ENCODE results near the gene SMG9. TPM values are rescaled to one million over a fixed set of nuclear protein-coding genes. Genes with fewer than 3 reads are reported as not detected.

The SMG9 gene
- total RNA-seq, 2 experiments from 2014 or later: 60.0 to 65.1 TPM

DNA sequence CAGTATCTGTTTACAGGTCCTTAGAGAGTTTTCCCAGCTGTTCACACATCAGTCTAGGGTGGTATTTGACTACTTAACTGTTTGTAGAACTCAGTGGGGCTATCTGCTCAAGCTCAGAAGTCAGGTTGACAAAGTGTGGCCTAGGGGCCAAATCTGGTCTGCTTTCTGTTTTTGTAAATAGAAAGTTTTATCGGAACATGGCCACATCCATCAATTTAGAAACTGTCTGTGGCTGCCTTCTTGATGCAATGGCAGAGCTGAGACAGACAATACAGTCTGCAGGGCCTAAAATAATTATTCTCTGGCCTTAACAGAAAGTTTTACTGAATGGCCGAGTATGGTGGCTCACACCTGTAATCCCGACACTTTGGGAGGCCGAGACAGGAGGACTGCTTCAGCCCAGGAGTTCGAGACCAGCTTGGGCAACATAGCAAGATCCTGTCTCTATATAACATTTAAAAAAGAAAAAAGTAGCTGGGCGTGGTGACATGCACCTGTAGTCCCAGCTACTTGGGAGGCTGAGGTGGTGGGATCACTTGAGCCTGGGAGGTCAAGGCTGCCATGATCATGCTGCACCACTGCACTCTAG, 2.4 kb downstream of the SMG9 start:
- ATAC-seq (no peak), DNase-seq (no peak)
- Mint-ChIP-seq H3K36me3 (ENCODE audit: low read depth) (peaks cover 60% of the 10 kb centered on the region), H3K27me3 (ENCODE audit: low read depth) (no peaks in the 10 kb centered on the region), H3K4me3 (no peak overlapping the region), H3K4me1 (ENCODE audit: low read depth) (peaks cover 40% of the 10 kb centered on the region), H3K27ac (no peak overlapping the region), H3K9me3 (ENCODE audit: insufficient read depth) (no peaks in the 10 kb centered on the region)
- ChIA-PET POLR2A (interaction anchor here (5.3 to 6.7 kb wide), 2 partner anchors 13 to 27 kb away, joined by 52 to 103 read pairs; partner anchors contain the start of gene KCNN4), CTCF (interaction anchor here (0.6 to 8.3 kb wide), 7 partner anchors 12 to 1838 kb away, joined by 3 to 103 read pairs (median 3); partner anchors contain the start of gene KCNN4)

DNA sequence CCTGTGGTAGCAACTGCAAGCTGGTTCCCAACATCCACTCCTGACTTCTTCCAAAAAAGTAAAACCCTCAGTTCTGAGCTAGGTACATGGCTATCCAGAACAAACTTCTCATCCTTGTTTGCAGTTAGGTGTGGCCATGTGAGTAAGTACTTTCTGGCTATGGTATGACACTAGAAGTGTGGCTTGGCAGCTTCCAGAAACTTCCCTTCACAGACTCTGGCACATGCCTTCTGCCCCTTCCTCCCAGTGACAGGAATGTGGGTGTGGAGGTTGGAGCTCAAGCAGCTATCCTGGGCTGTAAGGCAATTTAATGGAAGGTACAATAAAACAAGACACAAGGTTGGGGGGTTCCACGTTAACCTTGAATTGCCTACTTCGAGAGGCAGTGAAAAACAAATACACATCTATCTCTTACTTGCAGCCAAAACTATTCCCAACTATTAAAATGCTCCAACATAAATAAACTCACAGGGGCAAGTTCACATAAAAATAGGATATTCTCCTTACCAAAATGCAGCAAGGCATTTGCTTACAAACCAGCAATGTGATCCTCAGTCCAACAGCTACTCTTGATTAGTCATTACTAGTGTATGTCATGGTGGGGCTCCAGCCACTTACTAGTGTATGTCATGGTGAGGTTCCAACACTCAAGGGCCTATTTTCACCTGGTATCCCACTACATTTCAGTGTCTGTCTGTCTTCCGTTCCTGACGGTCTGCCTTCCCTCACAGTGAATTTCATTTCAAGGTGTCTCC, 3.1 kb downstream of the SMG9 start:
- ChIA-PET POLR2A (interaction anchor here (0.7 to 6.7 kb wide), 5 partner anchors 13 to 82 kb away, joined by 3 to 103 read pairs (median 4); partner anchors contain the start of genes KCNN4 and PLAUR), CTCF (interaction anchor here (0.6 to 8.3 kb wide), 6 partner anchors 10 to 1839 kb away, joined by 3 to 103 read pairs (median 6); partner anchors contain the start of gene KCNN4)
- Mint-ChIP-seq H3K36me3 (ENCODE audit: low read depth) (peaks cover 61% of the 10 kb centered on the region), H3K9me3 (ENCODE audit: insufficient read depth) (no peaks in the 10 kb centered on the region), H3K4me3 (no peak overlapping the region), H3K4me1 (ENCODE audit: low read depth) (peaks cover 35% of the 10 kb centered on the region), H3K27me3 (ENCODE audit: low read depth) (no peaks in the 10 kb centered on the region), H3K27ac (peak overlapping the region; percentile 63)
- DNase-seq (no peak), ATAC-seq (no peak)

DNA sequence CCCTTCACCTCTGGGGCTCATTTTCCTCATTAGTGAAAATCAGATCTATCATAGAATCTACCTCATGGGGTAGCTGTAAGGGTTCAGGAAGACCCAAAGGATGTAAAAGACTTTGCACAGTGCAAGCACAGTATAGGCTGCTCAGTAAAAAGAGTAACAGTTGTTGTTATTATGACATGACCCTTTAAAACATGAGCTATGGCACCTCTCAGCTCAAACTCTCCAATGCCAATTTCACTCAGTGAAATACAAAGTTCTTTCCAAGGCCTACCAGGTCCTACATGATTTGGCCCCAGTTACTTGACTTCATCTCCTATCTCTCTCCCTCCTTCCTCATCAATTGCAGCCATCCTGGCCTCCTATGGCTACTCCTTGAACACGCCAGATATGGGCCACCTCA, 4.9 kb downstream of the SMG9 start:
- H3K27ac Mint-ChIP-seq: peak overlapping the region; percentile 17
- no peaks in the 10 kb centered on the region for H3K27me3 Mint-ChIP-seq (ENCODE audit: low read depth)
- ATAC-seq: no peak
- peaks cover 28% of the 10 kb centered on the region for H3K4me1 Mint-ChIP-seq (ENCODE audit: low read depth)
- H3K9me3 Mint-ChIP-seq (ENCODE audit: insufficient read depth): no peaks in the 10 kb centered on the region
- H3K4me3 Mint-ChIP-seq: no peak overlapping the region
- ChIA-PET POLR2A (no interaction called here), CTCF (interaction anchor here (1.1 to 1.5 kb wide), 2 partner anchors 16 to 155 kb away, joined by 3 to 12 read pairs; no protein-coding TSS in a partner anchor)
- H3K36me3 Mint-ChIP-seq (ENCODE audit: low read depth): peaks cover 60% of the 10 kb centered on the region
- no peak for DNase-seq

DNA sequence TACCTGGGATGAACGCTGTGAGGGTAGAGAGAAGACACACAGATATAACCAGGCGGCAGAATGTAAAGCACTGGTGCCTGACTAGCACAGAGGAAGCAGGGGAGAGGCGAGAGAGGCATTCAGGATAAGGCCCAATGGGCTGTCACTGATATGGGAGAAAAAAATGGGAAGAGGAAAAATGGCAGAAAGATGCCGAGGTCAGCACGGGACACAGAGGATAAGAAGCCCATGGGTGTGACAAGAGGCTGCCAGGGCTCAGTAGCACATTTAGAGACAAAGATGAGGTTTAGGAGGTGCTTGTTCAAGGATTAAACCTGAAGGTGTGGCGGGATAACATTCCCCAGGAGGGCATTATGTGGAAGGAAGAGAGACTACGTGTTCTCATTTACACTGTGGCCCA, 5.6 kb downstream of the SMG9 start:
- ChIA-PET CTCF (interaction anchor here (1.1 to 1.5 kb wide), 2 partner anchors 17 to 155 kb away, joined by 3 to 12 read pairs; no protein-coding TSS in a partner anchor), POLR2A (no interaction called here)
- H3K4me1 Mint-ChIP-seq (ENCODE audit: low read depth): peaks cover 28% of the 10 kb centered on the region
- H3K27ac Mint-ChIP-seq: peak overlapping the region; percentile 8
- H3K27me3 Mint-ChIP-seq (ENCODE audit: low read depth): no peaks in the 10 kb centered on the region
- H3K4me3 Mint-ChIP-seq: no peak overlapping the region
- DNase-seq (no peak), ATAC-seq (no peak)
- H3K9me3 Mint-ChIP-seq (ENCODE audit: insufficient read depth): no peaks in the 10 kb centered on the region
- peaks cover 65% of the 10 kb centered on the region for H3K36me3 Mint-ChIP-seq (ENCODE audit: low read depth)

DNA sequence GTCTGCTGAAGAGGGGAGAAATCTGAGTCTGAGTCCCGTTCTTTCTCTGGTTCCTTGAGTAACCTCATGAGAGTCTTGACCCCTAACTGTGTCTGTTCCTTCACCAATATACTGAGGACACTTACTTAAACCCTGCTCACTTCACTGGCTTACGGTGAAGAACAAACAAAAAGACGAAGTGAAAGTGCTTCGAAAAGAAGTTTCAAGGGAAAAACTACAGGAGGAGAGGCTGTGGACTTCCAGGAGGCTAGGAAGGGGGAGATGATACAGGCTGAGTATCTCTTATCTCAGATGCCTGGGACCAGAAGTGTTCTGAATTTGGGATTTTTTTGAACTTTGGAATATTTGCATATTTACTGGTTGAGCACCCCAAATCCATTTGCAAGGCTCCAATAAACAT, 6.1 kb downstream of the SMG9 start:
- Mint-ChIP-seq H3K4me1 (ENCODE audit: low read depth) (peaks cover 24% of the 10 kb centered on the region), H3K4me3 (no peak overlapping the region), H3K27me3 (ENCODE audit: low read depth) (no peaks in the 10 kb centered on the region), H3K36me3 (ENCODE audit: low read depth) (peaks cover 70% of the 10 kb centered on the region), H3K9me3 (ENCODE audit: insufficient read depth) (no peaks in the 10 kb centered on the region), H3K27ac (peak overlapping the region; percentile 8)
- DNase-seq (no peak), ATAC-seq (no peak)
- POLR2A ChIA-PET: no interaction called here
- CTCF ChIA-PET: interaction anchor here (1.6 kb wide), 1 partner anchor 80 kb away, joined by 5 read pairs; the partner anchor contains the start of gene PLAUR

DNA sequence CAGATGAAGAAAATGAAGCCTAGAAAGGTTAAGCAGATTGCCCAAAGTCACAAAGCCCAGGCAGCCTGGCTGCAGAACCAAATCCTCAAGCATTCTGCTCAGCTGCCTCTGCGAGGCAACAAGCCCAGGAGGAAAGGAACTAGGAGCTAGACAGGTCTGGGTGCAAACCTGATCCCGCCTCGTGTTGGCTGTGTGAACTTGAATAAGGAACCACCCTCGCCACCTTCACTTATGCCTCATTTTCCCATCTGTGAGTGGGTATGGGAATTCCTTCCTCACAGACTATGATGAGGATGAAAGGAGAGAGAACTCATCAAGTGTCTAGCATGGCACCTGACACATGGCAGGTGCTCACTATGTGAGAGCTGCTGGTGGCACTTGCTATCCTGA, 6.6 kb downstream of the SMG9 start:
- H3K4me1 Mint-ChIP-seq (ENCODE audit: low read depth): peaks cover 22% of the 10 kb centered on the region
- CTCF ChIA-PET: interaction anchor here (1.6 kb wide), 1 partner anchor 79 kb away, joined by 5 read pairs; the partner anchor contains the start of gene PLAUR
- no peak for ATAC-seq
- H3K9me3 Mint-ChIP-seq (ENCODE audit: insufficient read depth): no peaks in the 10 kb centered on the region
- no peak overlapping the region for H3K4me3 Mint-ChIP-seq
- no peak for DNase-seq
- H3K27me3 Mint-ChIP-seq (ENCODE audit: low read depth): no peaks in the 10 kb centered on the region
- peak overlapping the region; percentile 50 for H3K27ac Mint-ChIP-seq
- POLR2A ChIA-PET: no interaction called here
- H3K36me3 Mint-ChIP-seq (ENCODE audit: low read depth): peaks cover 71% of the 10 kb centered on the region

DNA sequence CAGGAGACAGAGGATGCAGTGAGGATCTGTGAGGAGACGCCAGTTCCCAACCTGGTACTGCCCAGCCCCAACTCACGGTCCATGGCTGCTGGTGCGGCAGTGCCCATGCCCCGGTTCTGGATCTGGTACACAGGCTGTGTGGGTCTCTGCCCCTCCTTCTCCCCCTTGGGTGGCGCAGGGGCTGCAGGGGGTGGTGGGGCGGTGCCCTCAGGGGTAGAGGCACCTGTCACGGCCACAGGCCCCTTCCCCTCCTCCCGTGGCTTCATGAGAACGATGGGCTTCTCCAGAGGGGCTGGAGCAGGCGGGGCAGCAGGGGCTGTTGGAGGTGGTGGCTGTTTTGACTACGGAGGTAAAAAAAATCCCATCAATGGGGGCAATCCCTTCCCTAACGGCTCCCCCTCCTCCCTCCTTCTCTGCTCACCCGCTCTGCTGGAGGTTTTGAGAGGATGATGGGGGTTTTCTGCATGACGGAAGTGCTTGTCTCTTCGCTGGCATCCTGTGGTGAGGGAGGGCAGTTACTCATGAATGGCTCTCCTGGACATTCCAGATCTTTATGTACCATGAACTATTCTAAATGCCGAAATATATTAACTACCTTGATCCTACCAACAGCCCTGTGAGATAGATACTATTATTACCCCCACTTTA, 7.1 kb downstream of the SMG9 start:
- Mint-ChIP-seq H3K4me1 (ENCODE audit: low read depth) (peaks cover 16% of the 10 kb centered on the region), H3K27me3 (ENCODE audit: low read depth) (no peaks in the 10 kb centered on the region), H3K4me3 (no peak overlapping the region), H3K36me3 (ENCODE audit: low read depth) (peaks cover 72% of the 10 kb centered on the region), H3K9me3 (ENCODE audit: insufficient read depth) (no peaks in the 10 kb centered on the region), H3K27ac (peak overlapping the region; percentile 50)
- ATAC-seq (no peak), DNase-seq (no peak)
- CTCF ChIA-PET: interaction anchor here (1.6 to 2.7 kb wide), 3 partner anchors 18 to 79 kb away, joined by 5 to 31 read pairs (median 5); partner anchors contain the start of gene PLAUR
- POLR2A ChIA-PET: no interaction called here

DNA sequence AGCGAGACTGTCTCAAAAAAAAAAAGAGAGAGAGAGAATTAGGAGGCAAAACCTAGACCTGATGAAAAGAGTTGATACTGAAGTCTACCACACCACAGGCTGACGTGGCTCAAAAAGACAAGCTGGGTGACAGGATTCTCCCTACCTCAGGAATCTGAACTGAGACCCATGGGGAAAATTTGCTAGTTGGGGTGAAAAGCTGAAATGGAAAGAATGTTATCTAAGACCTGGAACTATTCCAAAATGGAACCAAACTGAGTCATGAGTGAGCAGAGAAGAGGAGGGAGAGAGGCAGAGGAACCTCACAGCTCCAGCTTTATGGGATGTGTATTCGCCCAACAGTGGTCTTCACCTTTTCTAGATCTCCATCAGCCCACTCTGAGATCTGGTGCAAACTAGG, 11.7 kb downstream of the SMG9 start:
- POLR2A ChIA-PET: no interaction called here
- Mint-ChIP-seq H3K27me3 (ENCODE audit: low read depth) (no peaks in the 10 kb centered on the region), H3K4me3 (no peak overlapping the region), H3K4me1 (ENCODE audit: low read depth) (peaks cover 11% of the 10 kb centered on the region), H3K36me3 (ENCODE audit: low read depth) (peaks cover 69% of the 10 kb centered on the region), H3K27ac (no peak overlapping the region), H3K9me3 (ENCODE audit: insufficient read depth) (no peaks in the 10 kb centered on the region)
- CTCF ChIA-PET: interaction anchor here (0.6 to 1.7 kb wide), 4 partner anchors 14 to 296 kb away, joined by 3 to 6 read pairs (median 3); no protein-coding TSS in a partner anchor
- no peak for DNase-seq
- no peak for ATAC-seq

DNA sequence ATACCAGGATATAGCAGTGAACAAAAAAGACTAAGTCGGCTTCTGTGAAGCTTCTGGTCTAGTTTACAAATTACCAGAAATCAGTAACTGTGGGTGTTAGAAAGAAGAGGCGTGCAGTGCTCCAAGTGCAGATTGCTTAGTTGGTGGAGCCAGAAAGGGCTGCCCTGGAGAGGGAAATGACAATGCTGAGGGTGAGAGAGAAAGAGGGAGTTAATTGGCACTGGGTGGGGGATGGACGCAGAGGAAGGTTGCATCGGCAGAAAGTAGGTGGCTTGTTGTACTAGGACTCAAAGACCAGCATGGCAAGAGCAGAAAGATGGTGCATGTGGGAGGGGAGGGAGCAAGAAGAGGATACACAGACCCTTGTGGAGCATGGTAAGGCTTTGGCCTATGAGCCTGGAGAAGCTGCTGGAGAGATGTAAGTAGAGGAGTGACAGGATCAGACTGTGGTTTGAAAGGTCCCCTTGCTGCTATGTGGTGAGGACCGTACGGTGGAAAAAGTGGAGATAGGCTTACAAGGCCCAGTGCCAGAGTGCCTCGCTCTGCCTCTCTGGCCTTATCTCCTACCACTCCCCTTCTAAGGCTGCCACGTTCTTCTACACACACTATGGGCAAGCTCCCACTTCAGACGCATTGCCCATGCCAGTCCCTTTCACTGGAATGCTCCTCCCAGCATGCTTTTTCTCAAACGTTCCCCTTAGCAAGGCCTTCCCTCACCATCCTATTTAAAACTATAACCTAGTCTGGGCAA, 13.5 kb downstream of the SMG9 start:
- peaks cover 70% of the 10 kb centered on the region for H3K36me3 Mint-ChIP-seq (ENCODE audit: low read depth)
- ChIA-PET POLR2A (no interaction called here), CTCF (interaction anchor here (1.3 kb wide), 1 partner anchor 11 kb away, joined by 3 read pairs; no protein-coding TSS in a partner anchor)
- H3K27me3 Mint-ChIP-seq (ENCODE audit: low read depth): no peaks in the 10 kb centered on the region
- peaks cover 9% of the 10 kb centered on the region for H3K4me1 Mint-ChIP-seq (ENCODE audit: low read depth)
- H3K9me3 Mint-ChIP-seq (ENCODE audit: insufficient read depth): no peaks in the 10 kb centered on the region
- no peak overlapping the region for H3K27ac Mint-ChIP-seq
- DNase-seq (no peak), ATAC-seq (no peak)
- no peak overlapping the region for H3K4me3 Mint-ChIP-seq

DNA sequence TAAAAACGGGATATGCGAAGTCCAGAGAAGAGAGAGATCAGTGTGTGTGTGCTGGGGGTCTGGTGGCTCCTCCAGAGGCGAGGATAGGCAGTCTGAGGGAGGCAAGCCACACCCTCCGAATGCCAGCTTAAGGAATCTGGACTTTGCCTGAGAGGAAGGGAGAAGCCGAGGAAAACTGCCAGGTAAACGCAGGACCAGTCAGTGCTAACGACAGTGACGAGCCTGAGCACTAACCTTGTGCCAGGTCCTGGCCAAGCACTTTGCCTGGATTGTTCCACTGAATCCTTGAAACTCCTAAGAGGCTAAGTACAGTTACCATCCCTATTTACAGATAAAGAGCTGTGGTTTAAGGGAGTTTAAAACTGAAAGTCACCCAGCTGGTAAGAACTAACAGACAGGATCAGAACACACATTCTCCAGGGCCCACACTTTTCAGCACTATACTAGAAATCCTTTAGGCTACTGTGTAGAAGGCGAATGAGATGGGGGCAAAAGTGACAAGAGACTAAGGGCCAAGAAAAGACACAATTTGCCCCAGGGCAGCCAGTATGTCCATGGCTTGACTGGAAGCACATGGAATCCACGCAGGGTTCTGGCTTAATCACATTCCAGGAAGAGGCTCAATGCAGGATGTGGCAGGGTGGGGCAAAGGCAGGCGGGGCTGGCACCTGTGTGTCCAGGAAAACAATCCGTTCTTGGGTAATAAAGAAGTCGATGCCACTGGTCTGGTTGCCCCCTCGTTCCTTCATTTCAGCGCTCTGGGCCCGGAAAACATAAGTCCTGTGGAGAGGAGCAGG, 15.1 kb downstream of the SMG9 start:
- peak overlapping the region; percentile 57 for H3K27ac Mint-ChIP-seq
- H3K4me3 Mint-ChIP-seq: no peak overlapping the region
- H3K36me3 Mint-ChIP-seq (ENCODE audit: low read depth): peaks cover 68% of the 10 kb centered on the region

More for the DNA sequence above, 15.1 kb downstream of the SMG9 start:
- Mint-ChIP-seq H3K9me3 (ENCODE audit: insufficient read depth) (no peaks in the 10 kb centered on the region), H3K27me3 (ENCODE audit: low read depth) (no peaks in the 10 kb centered on the region), H3K4me1 (ENCODE audit: low read depth) (peaks cover 9% of the 10 kb centered on the region)
- ChIA-PET POLR2A (no interaction called here), CTCF (interaction anchor here (0.7 to 1.3 kb wide), 2 partner anchors 13 to 71 kb away, joined by 3 read pairs; no protein-coding TSS in a partner anchor)
- no peak for DNase-seq
- no peak for ATAC-seq
